ENCODE data around the gene CTR9.

DNA sequence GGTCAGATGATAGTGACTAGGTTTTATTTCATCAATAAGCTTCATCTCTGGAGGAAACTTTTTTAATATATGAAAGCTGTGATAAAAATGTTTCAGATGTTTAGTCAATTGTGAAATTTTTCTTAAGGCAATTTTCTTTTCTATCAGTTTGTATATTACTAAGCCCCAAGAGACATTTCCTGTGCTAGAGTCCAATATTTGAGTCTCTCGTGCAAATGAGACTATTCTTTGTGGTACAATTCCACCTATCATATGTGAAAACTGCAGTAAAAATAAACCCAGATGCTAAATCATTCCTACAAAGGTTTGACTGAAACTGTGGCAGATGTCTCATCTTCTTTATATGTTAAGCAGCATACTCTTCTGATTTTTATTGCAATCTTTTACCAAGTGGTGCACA is 28.0 kb downstream of the CTR9 start:
- TF ChIP-seq, protein P1, sequence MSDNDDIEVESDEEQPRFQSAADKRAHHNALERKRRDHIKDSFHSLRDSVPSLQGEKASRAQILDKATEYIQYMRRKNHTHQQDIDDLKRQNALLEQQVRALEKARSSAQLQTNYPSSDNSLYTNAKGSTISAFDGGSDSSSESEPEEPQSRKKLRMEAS (IDR thresholded peaks at IDR 0.05) = no peak
- TF ChIP-seq CEBPB (IDR thresholded peaks at IDR 0.05; ENCODE audit: low read depth, low read length) (no peak), GTF2F1 (IDR thresholded peaks at IDR 0.05; ENCODE audit: borderline replicate concordance, low read depth, low read length) (no peak), POLR2AphosphoS5 (IDR thresholded peaks at IDR 0.05; ENCODE audit: low read depth, low read length) (no peak), EZH2 (IDR thresholded peaks at IDR 0.05; ENCODE audit: low read depth, low read length, severe bottlenecking) (no peak), CHD2 (IDR thresholded peaks at IDR 0.05; ENCODE audit: low read length) (no peak), TEAD4 (IDR thresholded peaks at IDR 0.05; ENCODE audit: low read depth, low read length) (no peak)
- TF ChIP-seq, protein P2, sequence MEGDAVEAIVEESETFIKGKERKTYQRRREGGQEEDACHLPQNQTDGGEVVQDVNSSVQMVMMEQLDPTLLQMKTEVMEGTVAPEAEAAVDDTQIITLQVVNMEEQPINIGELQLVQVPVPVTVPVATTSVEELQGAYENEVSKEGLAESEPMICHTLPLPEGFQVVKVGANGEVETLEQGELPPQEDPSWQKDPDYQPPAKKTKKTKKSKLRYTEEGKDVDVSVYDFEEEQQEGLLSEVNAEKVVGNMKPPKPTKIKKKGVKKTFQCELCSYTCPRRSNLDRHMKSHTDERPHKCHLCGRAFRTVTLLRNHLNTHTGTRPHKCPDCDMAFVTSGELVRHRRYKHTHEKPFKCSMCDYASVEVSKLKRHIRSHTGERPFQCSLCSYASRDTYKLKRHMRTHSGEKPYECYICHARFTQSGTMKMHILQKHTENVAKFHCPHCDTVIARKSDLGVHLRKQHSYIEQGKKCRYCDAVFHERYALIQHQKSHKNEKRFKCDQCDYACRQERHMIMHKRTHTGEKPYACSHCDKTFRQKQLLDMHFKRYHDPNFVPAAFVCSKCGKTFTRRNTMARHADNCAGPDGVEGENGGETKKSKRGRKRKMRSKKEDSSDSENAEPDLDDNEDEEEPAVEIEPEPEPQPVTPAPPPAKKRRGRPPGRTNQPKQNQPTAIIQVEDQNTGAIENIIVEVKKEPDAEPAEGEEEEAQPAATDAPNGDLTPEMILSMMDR (IDR thresholded peaks at IDR 0.05; ENCODE audit: control extremely low read depth in 1 of 3, insufficient read depth in 1 of 3, low read depth in 1 of 3, low read length in 3 of 3) = no peak
- TF ChIP-seq, protein P3, sequence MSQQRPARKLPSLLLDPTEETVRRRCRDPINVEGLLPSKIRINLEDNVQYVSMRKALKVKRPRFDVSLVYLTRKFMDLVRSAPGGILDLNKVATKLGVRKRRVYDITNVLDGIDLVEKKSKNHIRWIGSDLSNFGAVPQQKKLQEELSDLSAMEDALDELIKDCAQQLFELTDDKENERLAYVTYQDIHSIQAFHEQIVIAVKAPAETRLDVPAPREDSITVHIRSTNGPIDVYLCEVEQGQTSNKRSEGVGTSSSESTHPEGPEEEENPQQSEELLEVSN (IDR thresholded peaks at IDR 0.05) = no peak

All from H1 (cell line).